Esophagus (tissue), 2 donors: ENCODE results near the gene CCDC28B. TPM values are rescaled to one million over a fixed set of nuclear protein-coding genes. Genes with fewer than 3 reads are reported as not detected.
A peak's percentile ranks its signal among the peaks of the same experiment; 100 is the strongest.
"Not testable (repeated sequence)": the region's sequence is repeated elsewhere in the genome, so short reads cannot be mapped to it uniquely, and the experiment has no call there.

Experiments used
- H3K27ac ChIP-seq, 2 donors: one replicate each; pipeline ENCODE4 v1.5.1; 2013; ENCODE audit warnings: low read depth in 2 of 2, mild to moderate bottlenecking in 2 of 2, inconsistent platforms in 1 of 2, low read length in 1 of 2, moderate library complexity in 1 of 2
- H3K27me3 ChIP-seq, 2 donors: one replicate each; pipeline ENCODE4 v1.6.1; 2013; ENCODE audit warnings: low read length in 2 of 2, control low read depth in 1 of 2, mild to moderate bottlenecking in 1 of 2; ENCODE audit not compliant: insufficient read depth in 2 of 2, control insufficient read depth in 1 of 2
- H3K36me3 ChIP-seq, 2 donors: one replicate each; pipeline ENCODE4 v1.6.1; 2013; ENCODE audit warnings: low read length in 1 of 2; ENCODE audit not compliant: control insufficient read depth in 2 of 2, insufficient read depth in 2 of 2
- H3K4me1 ChIP-seq, 2 donors: one replicate each; pipeline ENCODE4 v1.6.1; 2013; ENCODE audit warnings: low read length in 1 of 2; ENCODE audit not compliant: control insufficient read depth in 2 of 2, insufficient read depth in 2 of 2
- H3K4me3 ChIP-seq, 2 donors: one replicate each; pipeline ENCODE4 v1.5.1; 2013; ENCODE audit warnings: low read length in 2 of 2, mild to moderate bottlenecking in 2 of 2, low read depth in 1 of 2, moderate library complexity in 1 of 2
- H3K9me3 ChIP-seq, 2 donors: one replicate each; pipeline ENCODE4 v1.6.1; 2013; ENCODE audit warnings: mild to moderate bottlenecking in 2 of 2, low read depth in 1 of 2, low read length in 1 of 2, moderate library complexity in 1 of 2; ENCODE audit not compliant: control insufficient read depth in 2 of 2, insufficient read depth in 1 of 2
- WGBS, 2 donors: extraction: QIAGEN DNeasy Blood & Tissue Kit; methylation state at CpG; one replicate each; pipeline ENCODE4 v1.1.7; 2013; 5-methylcytosine and 5-hydroxymethylcytosine counted together
- polyA plus RNA-seq, 2 donors: library from polyadenylated mRNA; stranded (reverse); fragments of 200-250 nt; gene quantifications; one replicate each; pipeline ENCODE4 v1.2.3, GENCODE V29; 2013
- donor health status: healthy with polysubstance abuse.
- donor health status: Bipolar disorder and iron deficiency.

The CCDC28B gene
- 1 to 10 TPM; 2.7 to 2.9 TPM for polyA plus RNA-seq

DNA sequence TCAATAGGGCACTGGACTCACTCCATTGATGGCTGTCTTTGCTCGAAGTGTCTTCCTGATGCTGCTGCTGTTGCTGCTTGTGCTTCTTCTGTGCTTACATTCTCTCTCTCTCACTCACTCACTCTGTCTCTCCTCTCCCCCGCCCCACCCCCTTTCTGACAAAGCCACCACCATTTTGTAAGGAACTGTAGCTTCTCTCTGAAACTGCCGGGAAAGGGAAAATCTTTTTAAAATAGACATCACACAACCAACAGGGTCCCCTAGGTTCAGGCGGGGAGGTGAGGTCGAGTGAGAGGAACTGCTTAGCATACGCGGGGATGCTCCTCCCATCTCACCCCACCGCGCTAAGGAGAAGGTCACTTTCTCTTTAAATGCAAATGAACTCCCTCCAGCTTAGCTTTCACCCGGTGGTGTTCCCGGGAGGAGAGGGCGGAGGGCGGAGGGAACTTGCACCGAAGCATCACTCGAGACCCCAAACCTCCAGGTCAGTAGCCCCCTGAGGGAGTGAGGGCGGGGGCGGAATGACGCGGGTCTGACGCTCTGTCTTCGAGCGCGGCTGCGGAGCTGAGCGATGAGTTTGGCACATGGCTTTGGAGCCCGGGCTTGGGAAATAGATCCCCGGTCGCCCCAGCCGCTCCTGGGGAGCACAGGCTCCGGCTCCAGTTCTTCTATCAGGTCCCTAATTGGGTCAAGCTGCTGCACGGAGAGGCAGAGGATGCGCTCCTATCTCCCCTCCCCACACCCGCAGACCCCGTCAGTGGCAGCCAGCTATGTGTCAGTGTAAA, at the start of gene CCDC28B:
CCDC28B (plus strand) TSS at position 370 of the 785 bp plus-strand sequence. CDS start 1,341 bp downstream, outside the sequence.
- Histone ChIP-seq H3K27ac (peak within 1 kb of the TSS; percentile 68 to 71), H3K4me1 (peaks cover 11 to 13% of the 10 kb centered on the region in 2 donors), H3K4me3 (peak within 1 kb of the TSS; percentile 58 to 63), H3K9me3 (no peaks in the 10 kb centered on the region), H3K36me3 (peaks cover 1 to 16% of the 10 kb centered on the region in 2 donors), H3K27me3 (no peaks in the 10 kb centered on the region)
- WGBS, 2 donors, result 0 to 1% methylated on average over 34 of the region's 34 CpGs

DNA sequence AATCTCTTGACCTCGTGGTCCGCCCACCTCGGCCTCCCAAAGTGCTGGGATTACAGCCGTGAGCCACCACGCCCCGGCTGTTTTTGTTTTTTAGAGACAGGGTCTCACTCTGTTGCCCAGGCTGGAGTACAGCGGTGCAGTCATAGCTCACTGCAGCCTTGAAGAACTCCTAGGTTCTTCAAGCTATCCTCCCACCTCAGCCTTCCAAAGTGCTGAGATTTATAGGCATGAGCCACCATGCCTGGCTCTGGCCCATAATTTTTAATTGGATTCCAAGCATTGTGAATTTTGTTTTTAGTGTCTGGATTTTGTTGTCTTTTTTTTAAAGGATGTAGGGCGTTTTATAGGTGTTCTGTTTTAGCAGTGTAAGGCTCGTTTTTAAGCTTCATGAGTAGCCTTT, 49.5 kb upstream of the CCDC28B start:
- Histone ChIP-seq H3K4me3 (no peak overlapping the region), H3K27ac (no peak overlapping the region), H3K27me3 (no peaks in the 10 kb centered on the region), H3K4me1 (no peaks in the 10 kb centered on the region), H3K9me3 (no peaks in the 10 kb centered on the region), H3K36me3 (peaks cover 0 to 2% of the 10 kb centered on the region in 2 donors)
- WGBS, 2 donors, result 91 to 92% methylated on average over 9 of the region's 9 CpGs

DNA sequence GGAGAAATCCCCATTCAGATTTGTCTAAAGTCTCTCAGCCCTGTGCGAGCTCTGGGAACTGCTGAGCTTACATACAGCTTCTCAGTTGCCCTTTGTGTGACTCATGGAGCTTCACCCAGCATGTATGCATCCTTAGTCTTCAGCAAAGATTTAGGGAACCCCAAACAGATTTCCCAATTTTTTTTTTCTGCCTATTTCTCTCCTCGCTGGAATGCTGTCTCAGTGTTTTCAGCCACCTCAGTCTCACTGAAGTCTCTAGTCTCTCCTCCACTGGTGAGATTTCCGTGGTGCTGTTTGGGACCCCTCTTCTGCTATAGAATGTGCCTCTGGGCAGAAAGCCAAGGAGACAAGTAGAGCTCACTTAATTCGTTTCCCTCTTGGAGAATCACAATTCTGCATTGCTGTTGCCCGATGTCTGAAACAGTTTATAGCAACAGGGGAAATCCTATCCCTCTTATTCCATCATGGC, 49.0 kb upstream of the CCDC28B start:
- Histone ChIP-seq H3K27ac (no peak overlapping the region), H3K4me3 (no peak overlapping the region), H3K36me3 (peaks cover 0 to 4% of the 10 kb centered on the region in 2 donors), H3K27me3 (no peaks in the 10 kb centered on the region), H3K4me1 (no peaks in the 10 kb centered on the region), H3K9me3 (no peaks in the 10 kb centered on the region)
- WGBS, 2 donors, result 57 to 62% methylated on average over 5 of the region's 5 CpGs

DNA sequence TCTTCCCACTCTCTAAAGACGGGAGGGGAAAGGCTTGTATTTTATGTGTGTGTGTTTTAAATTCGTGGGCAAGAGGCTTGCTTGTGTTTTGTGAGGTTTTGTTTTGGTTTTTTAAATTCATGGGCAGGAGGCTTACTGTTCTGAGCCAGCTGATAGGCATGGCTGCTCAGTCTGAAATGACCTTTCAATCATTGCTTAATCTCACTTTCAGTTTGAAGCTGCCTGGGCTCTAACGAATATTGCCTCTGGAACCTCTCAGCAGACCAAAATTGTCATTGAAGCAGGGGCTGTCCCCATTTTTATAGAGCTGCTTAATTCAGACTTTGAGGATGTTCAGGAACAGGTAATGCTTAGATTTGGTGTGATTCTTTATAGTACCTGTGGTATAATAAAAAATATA, 41.2 kb upstream of the CCDC28B start:
- Histone ChIP-seq H3K9me3 (no peaks in the 10 kb centered on the region), H3K4me3 (no peak overlapping the region)
- WGBS, 2 donors, result 74 to 80% methylated on average over 3 of the region's 3 CpGs

DNA sequence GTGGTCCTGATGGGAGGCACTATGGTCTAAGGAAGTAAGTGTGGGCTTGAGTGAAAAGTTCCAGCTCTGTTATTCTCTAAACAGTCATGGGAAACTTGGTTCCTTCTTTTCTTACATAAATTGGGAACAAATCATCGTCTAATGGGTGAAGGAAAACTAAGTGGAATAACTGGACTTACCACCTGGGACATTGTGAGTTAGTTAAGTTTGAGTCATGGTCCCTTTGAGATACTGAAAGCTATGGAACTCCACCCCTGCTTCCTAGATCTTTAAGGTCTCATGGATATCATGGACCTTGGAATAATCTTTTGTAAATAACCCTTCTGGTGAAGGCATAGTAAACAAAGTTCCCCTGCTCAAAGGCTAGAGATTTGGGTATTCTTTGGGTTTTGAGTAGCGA, 37.0 kb upstream of the CCDC28B start:
- Histone ChIP-seq H3K9me3 (no peaks in the 10 kb centered on the region), H3K27ac (peak overlapping the region; percentile 47 to 70), H3K4me3 (no peak overlapping the region), H3K4me1 (no peaks in the 10 kb centered on the region), H3K36me3 (peaks cover 17 to 28% of the 10 kb centered on the region in 2 donors), H3K27me3 (no peaks in the 10 kb centered on the region)
- 68 to 81% methylated on average over 2 of the region's 2 CpGs for WGBS, 2 donors

More for the DNA sequence above, 41.2 kb upstream of the CCDC28B start:
- no peaks in the 10 kb centered on the region for H3K4me1 ChIP-seq
- H3K27ac ChIP-seq, result no peak overlapping the region
- H3K27me3 ChIP-seq, result no peaks in the 10 kb centered on the region
- peaks cover 22 to 27% of the 10 kb centered on the region in 2 donors for H3K36me3 ChIP-seq

DNA sequence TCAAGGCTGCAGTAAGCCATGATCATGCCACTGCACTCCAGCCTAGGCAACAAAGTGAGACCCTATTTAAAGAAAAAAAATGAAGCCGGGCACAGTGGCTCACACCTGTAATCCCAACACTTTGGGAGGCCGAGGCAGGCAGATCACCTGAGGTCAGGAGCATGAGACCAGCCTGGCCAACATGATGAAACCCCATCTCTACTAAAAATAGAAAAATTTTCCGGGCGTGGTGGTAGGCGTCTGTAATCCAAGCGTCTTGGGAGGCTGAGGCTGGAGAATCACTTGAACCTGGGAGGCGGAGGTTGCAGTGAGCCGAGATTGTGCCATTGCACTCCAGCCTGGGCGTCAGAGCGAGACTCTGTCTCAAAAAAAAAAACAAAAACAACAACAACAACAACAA, 34.8 kb upstream of the CCDC28B start:
- not testable (repeated sequence) for H3K9me3 ChIP-seq, H3K4me1 ChIP-seq, H3K27ac ChIP-seq, H3K4me3 ChIP-seq, H3K27me3 ChIP-seq
- peaks cover 16 to 26% of the 10 kb centered on the region in 2 donors for H3K36me3 ChIP-seq
- WGBS, 2 donors, result 95 to 97% methylated on average over 10 of the region's 10 CpGs

DNA sequence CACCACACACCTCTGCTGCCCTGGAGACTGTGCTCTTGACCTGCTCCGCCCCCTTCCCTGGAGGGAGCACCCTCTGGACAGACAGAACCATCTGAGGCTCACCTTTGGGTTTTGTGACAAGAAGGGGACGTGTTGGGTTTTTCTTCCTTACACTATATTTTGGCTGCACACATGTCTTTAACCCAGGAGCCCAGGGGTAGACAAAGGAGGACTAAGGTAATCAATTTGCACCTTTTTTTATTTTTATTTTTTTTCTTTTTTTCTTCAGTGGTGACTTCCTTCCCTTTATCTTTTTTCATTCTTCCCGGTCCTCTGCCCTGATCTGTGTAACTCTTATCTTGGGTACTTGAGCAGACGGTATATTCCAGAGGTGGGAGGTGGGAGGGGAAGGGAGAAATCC, 29.4 kb upstream of the CCDC28B start:
- no peaks in the 10 kb centered on the region for H3K9me3 ChIP-seq
- H3K4me3 ChIP-seq, result no peak overlapping the region
- no peak overlapping the region for H3K27ac ChIP-seq
- H3K36me3 ChIP-seq, result peaks cover 14 to 33% of the 10 kb centered on the region in 2 donors
- 85 to 86% methylated on average over 4 of the region's 4 CpGs for WGBS, 2 donors
- H3K4me1 ChIP-seq, result no peaks in the 10 kb centered on the region
- no peaks in the 10 kb centered on the region for H3K27me3 ChIP-seq

DNA sequence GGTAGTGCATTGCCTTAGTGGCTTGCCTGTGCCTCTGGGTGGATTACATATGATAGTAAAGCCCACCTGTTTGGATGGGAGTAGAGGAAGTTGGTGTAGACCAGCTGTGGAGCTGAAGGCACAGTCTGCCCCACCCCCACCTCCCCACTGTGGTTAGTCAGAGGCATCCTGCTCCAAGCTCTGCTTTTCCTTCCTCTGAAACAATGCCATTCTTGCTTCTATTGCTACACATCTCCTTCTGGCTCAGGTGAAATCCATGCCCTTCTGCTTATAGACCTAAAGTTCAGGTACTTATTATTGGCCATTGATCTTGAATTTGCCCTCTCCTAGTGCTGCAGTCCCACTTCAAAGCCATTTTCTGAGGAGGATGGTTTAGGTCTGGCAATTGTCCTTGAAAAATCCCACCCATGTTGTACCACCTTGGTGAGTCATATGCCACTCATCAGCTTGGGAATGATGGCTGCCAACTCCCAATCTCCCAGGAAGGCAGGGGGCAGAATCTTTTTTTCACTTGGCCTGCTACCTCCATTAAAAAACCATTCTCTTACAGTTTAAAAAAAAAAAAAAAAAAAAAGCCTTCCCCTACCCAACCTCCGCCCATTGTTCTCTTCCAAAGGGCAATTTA, 27.7 kb upstream of the CCDC28B start:
- WGBS, 2 donors, result 94 to 98% methylated on average over 1 of the region's 1 CpG
- Histone ChIP-seq H3K27me3 (no peaks in the 10 kb centered on the region), H3K9me3 (no peaks in the 10 kb centered on the region), H3K4me3 (no peak overlapping the region), H3K4me1 (no peaks in the 10 kb centered on the region), H3K36me3 (peaks cover 14 to 26% of the 10 kb centered on the region in 2 donors), H3K27ac (no peak overlapping the region)

DNA sequence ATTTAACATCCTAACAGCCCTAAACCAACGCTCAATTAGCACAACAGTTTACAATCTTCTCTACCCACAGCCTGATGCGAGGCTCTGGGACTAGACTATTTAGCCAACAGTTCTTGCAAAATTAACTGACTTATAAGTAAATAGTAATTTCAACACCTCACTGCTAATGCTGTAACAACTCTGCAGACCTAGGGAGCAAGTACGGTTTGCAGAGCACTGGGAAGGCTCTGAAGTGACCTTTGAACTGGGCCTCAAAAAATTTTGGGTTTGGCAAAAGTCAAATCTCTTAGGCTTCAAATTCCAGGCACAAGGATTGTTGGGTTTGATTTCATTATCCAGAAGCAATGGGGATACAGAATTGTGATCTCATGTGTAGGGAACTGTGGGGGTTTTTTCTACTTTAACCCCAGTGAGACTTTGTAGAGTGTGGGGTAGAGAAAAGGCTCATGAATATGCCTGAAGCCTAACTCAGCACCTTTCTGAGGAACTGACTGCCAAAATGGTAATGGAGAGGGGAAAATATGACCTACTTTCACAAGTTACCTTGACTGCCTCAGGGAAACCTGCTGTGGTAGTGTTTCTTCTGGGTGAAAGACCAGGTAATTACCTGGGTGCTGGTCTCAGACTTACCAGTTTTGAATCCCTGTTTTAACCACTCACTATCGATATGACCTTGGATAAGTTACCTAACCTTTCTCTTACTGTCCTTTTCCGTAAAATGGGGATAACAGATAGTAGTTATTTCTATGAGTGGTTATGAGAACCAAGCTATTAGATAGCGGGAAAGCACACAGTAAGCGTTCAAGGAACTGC, 21.8 kb upstream of the CCDC28B start:
- H3K27ac ChIP-seq, result peak overlapping the region; percentile 93 to 99
- H3K4me3 ChIP-seq, result peak overlapping the region in 1 of 2 donors; percentile 54
- WGBS, 2 donors, result 87 to 89% methylated on average over 7 of the region's 7 CpGs
- H3K27me3 ChIP-seq, result no peaks in the 10 kb centered on the region
- H3K36me3 ChIP-seq, result peaks cover 2 to 7% of the 10 kb centered on the region in 2 donors
- no peaks in the 10 kb centered on the region for H3K9me3 ChIP-seq
- peaks cover 0 to 10% of the 10 kb centered on the region in 2 donors for H3K4me1 ChIP-seq
